HEK293 (cell line): Measurements from ENCODE around the gene DDX39A.

Experiments used
- CTCF ChIA-PET: fragments of 350-600 bp; formaldehyde crosslinking; extraction: SDS; loops from one replicate; lab custom pipeline; 2021; ENCODE audit warnings: antibody characterized with exemption; lab: Yijun Ruan, JAX
- POLR2A ChIA-PET: fragments of 300-600 bp; formaldehyde crosslinking; extraction: SDS; loops from one replicate; lab custom pipeline; 2020; ENCODE audit warnings: antibody characterized with exemption, inconsistent platforms; lab: Yijun Ruan, JAX
- H3K27ac ChIP-seq: fragments of 200-500 bp; sonication (Bioruptor generic); 2 replicates; pipeline ENCODE4 v1.5.1; 2014; ENCODE audit warnings: low read depth, low read length, control low read depth, inconsistent platforms; ENCODE audit errors: extremely low read depth
- H3K36me3 ChIP-seq, 2 experiments: fragments of 200-500 bp in 1 of 2; sonication (Bioruptor generic) in 1 of 2; 1 replicate in 1 of 2; 2 replicates in 1 of 2; pipeline ENCODE4 v1.5.1; 2014 to 2017; ENCODE audit warnings: inconsistent platforms in 2 of 2, low read length in 2 of 2; ENCODE audit not compliant: control insufficient read depth in 2 of 2, insufficient read depth in 1 of 2
- H3K4me1 ChIP-seq: fragments of 200-500 bp; sonication (Bioruptor generic); 2 replicates; pipeline ENCODE4 v1.5.1; 2014; ENCODE audit warnings: mild to moderate bottlenecking, low read length, inconsistent platforms; ENCODE audit not compliant: control insufficient read depth, insufficient read depth
- H3K4me3 ChIP-seq: 2 replicates; pipeline ENCODE4 v1.5.1; 2011; ENCODE audit warnings: low read depth, mild to moderate bottlenecking, control low read depth, low read length, moderate library complexity
- H3K9me3 ChIP-seq: fragments of 200-500 bp; sonication (Bioruptor generic); 2 replicates; pipeline ENCODE4 v1.5.1; 2014; ENCODE audit warnings: low read depth, low read length, inconsistent platforms; ENCODE audit not compliant: control insufficient read depth, insufficient read depth
- GLIS1 ChIP-seq: fragments of 450-650 bp; formaldehyde crosslinking; IDR thresholded peaks from 2 replicates; pipeline ENCODE4 v1.5.1; 2016; ENCODE audit warnings: missing biosample characterization, missing genetic modification characterization
- KLF1 ChIP-seq: fragments of 450-650 bp; formaldehyde crosslinking; IDR thresholded peaks from 2 replicates; pipeline ENCODE4 v1.5.1; 2016; ENCODE audit warnings: missing biosample characterization, missing genetic modification characterization
- KLF17 ChIP-seq: fragments of 450-650 bp; formaldehyde crosslinking; IDR thresholded peaks from 2 replicates; pipeline ENCODE4 v1.5.1; 2016; ENCODE audit warnings: missing biosample characterization, missing genetic modification characterization
- PRDM2 ChIP-seq: fragments of 450-650 bp; formaldehyde crosslinking; IDR thresholded peaks from 2 replicates; pipeline ENCODE4 v1.5.1; 2016; ENCODE audit warnings: missing biosample characterization, missing genetic modification characterization, borderline replicate concordance
- SCRT2 ChIP-seq: fragments of 450-650 bp; formaldehyde crosslinking; IDR thresholded peaks from 2 replicates; pipeline ENCODE4 v1.5.1; 2016; ENCODE audit warnings: missing biosample characterization, missing genetic modification characterization
- YY1 ChIP-seq: fragments of 450-650 bp; formaldehyde crosslinking; IDR thresholded peaks from 2 replicates; pipeline ENCODE4 v1.5.1; 2018; ENCODE audit warnings: missing biosample characterization, missing genetic modification characterization
- ZBTB10 ChIP-seq: fragments of 450-650 bp; formaldehyde crosslinking; IDR thresholded peaks from 2 replicates; pipeline ENCODE4 v1.5.1; 2016; ENCODE audit warnings: missing biosample characterization, missing genetic modification characterization
- ZNF175 ChIP-seq: fragments of 450-650 bp; formaldehyde crosslinking; IDR thresholded peaks from 2 replicates; pipeline ENCODE4 v1.5.1; 2016; ENCODE audit warnings: missing biosample characterization, missing genetic modification characterization
- ZNF2 ChIP-seq: fragments of 450-650 bp; formaldehyde crosslinking; IDR thresholded peaks from 2 replicates; pipeline ENCODE4 v1.5.1; 2016; ENCODE audit warnings: missing biosample characterization, missing genetic modification characterization
- ZNF544 ChIP-seq: fragments of 450-650 bp; formaldehyde crosslinking; IDR thresholded peaks from 2 replicates; pipeline ENCODE4 v1.5.0; 2017; ENCODE audit warnings: missing biosample characterization, missing genetic modification characterization
- ZNF664 ChIP-seq: fragments of 450-650 bp; formaldehyde crosslinking; IDR thresholded peaks from 2 replicates; pipeline ENCODE4 v1.5.1; 2016; ENCODE audit warnings: missing biosample characterization, missing genetic modification characterization
- ZNF670 ChIP-seq: fragments of 450-650 bp; formaldehyde crosslinking; IDR thresholded peaks from 2 replicates; pipeline ENCODE4 v1.5.1; 2016; ENCODE audit warnings: missing biosample characterization, missing genetic modification characterization, low read depth
- ZNF707 ChIP-seq: fragments of 450-650 bp; formaldehyde crosslinking; IDR thresholded peaks from 2 replicates; pipeline ENCODE4 v1.5.1; 2016; ENCODE audit warnings: missing biosample characterization, missing genetic modification characterization
- ZNF747 ChIP-seq: fragments of 450-650 bp; formaldehyde crosslinking; IDR thresholded peaks from 2 replicates; pipeline ENCODE4 v1.5.1; 2016; ENCODE audit warnings: missing biosample characterization, missing genetic modification characterization
- ZNF791 ChIP-seq: fragments of 450-650 bp; formaldehyde crosslinking; IDR thresholded peaks from 2 replicates; pipeline ENCODE4 v1.5.1; 2016; ENCODE audit warnings: missing biosample characterization, missing genetic modification characterization
- TF ChIP-seq, protein P1 (sequence below): fragments of 450-650 bp; formaldehyde crosslinking; IDR thresholded peaks from 2 replicates; pipeline ENCODE4 v1.5.1; 2016; ENCODE audit warnings: missing biosample characterization, missing genetic modification characterization, low read depth

DDX39A gene

GRCh38 chr19:14428882-14429416 is 9.8 kb upstream of the DDX39A start:
- no peak overlapping the region for H3K27ac ChIP-seq
- no peaks in the 10 kb centered on the region for H3K36me3 ChIP-seq
- TF ChIP-seq ZNF175 (tag by site-specific recombination) = no peak
- no peak for TF ChIP-seq ZNF670 (tag by site-specific recombination)
- no peak for TF ChIP-seq ZNF707
- TF ChIP-seq ZNF2 (tag by site-specific recombination) = no peak
- no peak for TF ChIP-seq ZNF544
- no peak for TF ChIP-seq ZBTB10
- no peak for TF ChIP-seq PRDM2 (tag by site-specific recombination)
- peak; percentile 52; the same call in 1 of the 2 replicates for TF ChIP-seq KLF1 (tag by site-specific recombination)
- no peak for TF ChIP-seq YY1
- TF ChIP-seq KLF17 (tag by site-specific recombination) = no peak
- peak; percentile 79 for TF ChIP-seq GLIS1 (tag by site-specific recombination)
- no peak for TF ChIP-seq ZNF747 (tag by site-specific recombination)
- TF ChIP-seq, protein P1, sequence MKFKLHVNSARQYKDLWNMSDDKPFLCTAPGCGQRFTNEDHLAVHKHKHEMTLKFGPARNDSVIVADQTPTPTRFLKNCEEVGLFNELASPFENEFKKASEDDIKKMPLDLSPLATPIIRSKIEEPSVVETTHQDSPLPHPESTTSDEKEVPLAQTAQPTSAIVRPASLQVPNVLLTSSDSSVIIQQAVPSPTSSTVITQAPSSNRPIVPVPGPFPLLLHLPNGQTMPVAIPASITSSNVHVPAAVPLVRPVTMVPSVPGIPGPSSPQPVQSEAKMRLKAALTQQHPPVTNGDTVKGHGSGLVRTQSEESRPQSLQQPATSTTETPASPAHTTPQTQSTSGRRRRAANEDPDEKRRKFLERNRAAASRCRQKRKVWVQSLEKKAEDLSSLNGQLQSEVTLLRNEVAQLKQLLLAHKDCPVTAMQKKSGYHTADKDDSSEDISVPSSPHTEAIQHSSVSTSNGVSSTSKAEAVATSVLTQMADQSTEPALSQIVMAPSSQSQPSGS = no peak
- TF ChIP-seq ZNF791 = no peak
- TF ChIP-seq SCRT2 (tag by site-specific recombination) = no peak
- no peak for TF ChIP-seq ZNF664 (tag by site-specific recombination)
- TF ChIP-seq, all 188 proteins: peak for 2
- Histone ChIP-seq H3K9me3 (no peaks in the 10 kb centered on the region), H3K4me3 (no peak overlapping the region), H3K4me1 (0 out of 2 replicates have a peak, but pooled peaks cover 1% of the 10 kb centered on the region)
- ChIA-PET POLR2A (interaction anchor here (0.6 kb wide), 1 partner anchor 17 kb away, joined by 3 read pairs; no protein-coding TSS in a partner anchor), CTCF (interaction anchor here (0.7 kb wide), 1 partner anchor 839 kb away, joined by 3 read pairs; no protein-coding TSS in a partner anchor)
